Heart right ventricle (tissue), 16 donors: Measurements from ENCODE around the gene DYNC1I1. TPM values are rescaled to one million over a fixed set of nuclear protein-coding genes. Genes with fewer than 3 reads are reported as not detected.
A peak's percentile ranks its signal among the peaks of the same experiment; 100 is the strongest.

ENCODE experiments used
- ATAC-seq, 8 donors: fragments of 200-7000 bp; cut with Tn5 transposase; one replicate each; pipeline ENCODE4 v1.9.1; 2020; ENCODE audit warnings: mild to moderate bottlenecking in 8 of 8, moderate library complexity in 8 of 8, moderate number of reproducible peaks in 1 of 8
- DNase-seq, 2 donors: peaks; one replicate each; pipeline ENCODE4 v3.0.0-alpha.2; 2020
- H3K27ac ChIP-seq, 10 donors: fragments of 200-600 bp; sonication (generic) in 2 of 10; one replicate each; pipeline versions ENCODE4 v1.5.0 to v1.8.0; 2020 to 2022; ENCODE audit warnings: mild to moderate bottlenecking in 3 of 10
- H3K27me3 ChIP-seq, 7 donors: fragments of 200-600 bp; one replicate each; pipeline ENCODE4 v1.8.0; 2021 to 2022; ENCODE audit warnings: mild to moderate bottlenecking in 2 of 7
- H3K36me3 ChIP-seq, 9 donors: fragments of 200-600 bp; sonication (generic) in 1 of 9; one replicate each; pipeline versions ENCODE4 v1.5.0 to v1.8.0; 2020 to 2022; ENCODE audit warnings: mild to moderate bottlenecking in 2 of 9
- H3K4me1 ChIP-seq, 9 donors: fragments of 200-600 bp; sonication (generic) in 1 of 9; one replicate each; pipeline versions ENCODE4 v1.5.0 to v1.8.0; 2020 to 2022; ENCODE audit warnings: mild to moderate bottlenecking in 4 of 9
- H3K4me3 ChIP-seq, 10 donors: fragments of 200-600 bp; sonication (generic) in 2 of 10; one replicate each; pipeline versions ENCODE4 v1.5.0 to v1.8.0; 2020 to 2022; ENCODE audit warnings: mild to moderate bottlenecking in 7 of 10, moderate library complexity in 2 of 10
- H3K9me3 ChIP-seq, 11 donors: fragments of 200-600 bp in 10 of 11; sonication (generic) in 2 of 11; one replicate each; pipeline versions ENCODE4 v1.5.0 to v1.8.0; 2013 to 2022; ENCODE audit warnings: mild to moderate bottlenecking in 2 of 11, control low read depth in 1 of 11, moderate library complexity in 1 of 11
- CTCF ChIP-seq, 9 donors: fragments of 200-600 bp; sonication (generic) in 2 of 9; IDR thresholded peaks; one replicate each; pipeline versions ENCODE4 v1.5.0 to v1.8.0; 2021 to 2022; ENCODE audit warnings: antibody characterized with exemption in 9 of 9, mild to moderate bottlenecking in 5 of 9, moderate library complexity in 1 of 9
- WGBS, 2 donors: extraction: QIAGEN DNeasy Blood & Tissue Kit; methylation state at CpG; one replicate each; pipeline ENCODE4 v1.1.7; 2013; ENCODE audit warnings: inconsistent platforms in 1 of 2; 5-methylcytosine and 5-hydroxymethylcytosine counted together
- intact Hi-C, 10 donors: fragments of 100-400 bp; cut with DNase I; formaldehyde crosslinking; loops; one replicate each; pipeline versions ENCODE4 v1.11.1 to v1.14.2; 2022
- polyA plus RNA-seq, 2 donors: library from polyadenylated mRNA; stranded (reverse); fragments of 200-250 nt; gene quantifications; one replicate each; pipeline ENCODE4 v1.2.3, GENCODE V29; 2013
- total RNA-seq, 10 donors: library from RNA; stranded (reverse); fragmentation: NEBNext Ultra II Directional in 3 of 10; extraction: Animal tissue kit (Norgen Biotek cat#: 25700) in 3 of 10; gene quantifications; one replicate each; pipeline versions ENCODE4 v1.2.1 to v1.2.4, GENCODE V29; 2021 to 2023
- donor health status: Arrhythmogenic right ventricular cardiomyopathy.
- donor health status: ischemic (EF 13 %, LVEDD 7.1; RV severe dilation, severe dysfunction).
- donor health status: healthy with polysubstance abuse.
- donor health status: DM: no; HTN: yes; CAD: no.
- donor health status: DM: no; HTN: no; CAD: no.
- donor health status: ischemic (EF 25% LVEDD 6.9; RV normal size, moderate dysfunction).
- donor health status: ischemic (EF 25% LVEDD 5.7; RV mildly dilated, moderate dysfunction).
- donor health status: healthy.
- donor health status: DM: yes; HTN: yes; CAD: no.
- donor health status: Ischemic cardiomyopathy.
- donor health status: ischemic (EF 35%, LVEDD 5.7; RV mildly dilated, moderate dysfunction).
- donor health status: nonischemic (EF 11% LVEDD 7.7; RV severe dilation, severe dysfunction).
- donor health status: DM: yes; HTN: yes; CAD: no.
- donor health status: PGD.
- donor health status: ischemic (EF 29% LVEDD 5.4; RV normal size, mild dysfunction).
- donor health status: nonischemic (EF 23%, LVEDD 6.1; RV moderate dilation, normal function).

DYNC1I1 gene
- total and polyA plus RNA-seq, 12 donors, result 6.4 to 43.4 (median 35.6) TPM

GRCh38 chr7:95893484-95893883, 121.1 kb downstream of the DYNC1I1 start:
- intact Hi-C loops, result no loop called here
- no peak overlapping the region for H3K27ac ChIP-seq
- H3K4me1 ChIP-seq, result peaks cover 0 to 14% (median 10%) of the 10 kb centered on the region in 9 donors
- DNase-seq, result no peak
- no peak for ATAC-seq
- H3K36me3 ChIP-seq, result no peaks in the 10 kb centered on the region
- TF ChIP-seq CTCF (IDR thresholded peaks at IDR 0.05), result no peak
- no peak overlapping the region for H3K4me3 ChIP-seq
- H3K9me3 ChIP-seq, result no peaks in the 10 kb centered on the region
- peaks cover 0 to 7% (median 0%) of the 10 kb centered on the region in 7 donors for H3K27me3 ChIP-seq

GRCh38 chr7:95897557-95898251, 125.3 kb downstream of the DYNC1I1 start:
- peak in 1 of 9 donors; percentile 4 for TF ChIP-seq CTCF (IDR thresholded peaks at IDR 0.05)
- WGBS, 2 donors, result 43 to 47% methylated on average over 5 of the region's 5 CpGs
- ATAC-seq, result peak in 1 of 8 donors; percentile 11
- Histone ChIP-seq H3K4me3 (no peak overlapping the region), H3K27ac (no peak overlapping the region), H3K36me3 (no peaks in the 10 kb centered on the region), H3K4me1 (peaks cover 0 to 22% (median 13%) of the 10 kb centered on the region in 9 donors), H3K27me3 (peaks cover 0 to 7% (median 0%) of the 10 kb centered on the region in 7 donors), H3K9me3 (no peaks in the 10 kb centered on the region)
- intact Hi-C loops, result no loop called here
- DNase-seq, result no peak

GRCh38 chr7:95899919-95900513, 127.7 kb downstream of the DYNC1I1 start:
- no peak for TF ChIP-seq CTCF (IDR thresholded peaks at IDR 0.05)
- Histone ChIP-seq H3K27ac (no peak overlapping the region), H3K9me3 (peaks cover 0 to 2% (median 0%) of the 10 kb centered on the region in 11 donors), H3K27me3 (peaks cover 0 to 7% (median 0%) of the 10 kb centered on the region in 7 donors), H3K36me3 (no peaks in the 10 kb centered on the region), H3K4me1 (peaks cover 0 to 22% (median 13%) of the 10 kb centered on the region in 9 donors), H3K4me3 (no peak overlapping the region)
- intact Hi-C loops, result no loop called here
- WGBS, 2 donors, result 48 to 68% methylated on average over 5 of the region's 5 CpGs
- ATAC-seq (no peak), DNase-seq (no peak)

GRCh38 chr7:95901006-95901405, 128.7 kb downstream of the DYNC1I1 start:
- Histone ChIP-seq H3K27ac (no peak overlapping the region), H3K4me3 (no peak overlapping the region), H3K9me3 (peaks cover 0 to 2% (median 0%) of the 10 kb centered on the region in 11 donors), H3K27me3 (peaks cover 0 to 7% (median 0%) of the 10 kb centered on the region in 7 donors), H3K4me1 (peaks cover 0 to 22% (median 13%) of the 10 kb centered on the region in 9 donors), H3K36me3 (no peaks in the 10 kb centered on the region)
- TF ChIP-seq CTCF (IDR thresholded peaks at IDR 0.05), result no peak
- DNase-seq, result no peak
- no peak for ATAC-seq
- intact Hi-C loops, result no loop called here
- WGBS, 2 donors, result 65 to 81% methylated on average over 1 of the region's 1 CpG
